Mesenchymal stem cell (in vitro differentiated cells and primary cell): ENCODE results near the gene USP31.

Experiments used
- DNase-seq: peaks from one replicate; pipeline ENCODE4 v3.0.0-alpha.2; 2013
- H2AFZ ChIP-seq: one replicate; pipeline ENCODE4 v1.6.1; 2013; ENCODE audit warnings: low read depth, mild to moderate bottlenecking, control low read depth, inconsistent platforms, low read length, moderate library complexity
- H2AK5ac ChIP-seq: 2 replicates; pipeline ENCODE4 v1.6.1; 2013; ENCODE audit warnings: low read length, moderate library complexity, mild to moderate bottlenecking, inconsistent platforms; ENCODE audit not compliant: severe bottlenecking
- H2BK120ac ChIP-seq: one replicate; pipeline ENCODE4 v1.6.1; 2013; ENCODE audit warnings: low read depth, mild to moderate bottlenecking, inconsistent platforms, low read length, moderate library complexity
- H2BK12ac ChIP-seq, 2 experiments: one replicate each; pipeline ENCODE4 v1.6.1; 2013; ENCODE audit warnings: inconsistent platforms in 2 of 2, low read length in 2 of 2, mild to moderate bottlenecking in 2 of 2, moderate library complexity in 2 of 2, control low read depth in 1 of 2
- H2BK15ac ChIP-seq: one replicate; pipeline ENCODE4 v1.6.1; 2013; ENCODE audit warnings: mild to moderate bottlenecking, low read depth, inconsistent platforms; ENCODE audit not compliant: poor library complexity, severe bottlenecking
- H2BK5ac ChIP-seq: 2 replicates; pipeline ENCODE4 v1.6.1; 2013; ENCODE audit warnings: low read depth, mild to moderate bottlenecking, low read length, control low read depth, inconsistent platforms; ENCODE audit not compliant: poor library complexity, severe bottlenecking
- H3K14ac ChIP-seq, 2 experiments: one replicate each; pipeline ENCODE4 v1.6.1; 2013; ENCODE audit warnings: inconsistent platforms in 2 of 2, low read length in 2 of 2, control low read depth in 1 of 2, mild to moderate bottlenecking in 1 of 2, moderate library complexity in 1 of 2
- H3K18ac ChIP-seq, 2 experiments: one replicate each; pipeline ENCODE4 v1.6.1; 2013; ENCODE audit warnings: inconsistent platforms in 2 of 2, low read length in 2 of 2, control low read depth in 1 of 2, low read depth in 1 of 2, mild to moderate bottlenecking in 1 of 2
- H3K23ac ChIP-seq, 2 experiments: one replicate each; pipeline ENCODE4 v1.6.1; 2013; ENCODE audit warnings: inconsistent platforms in 2 of 2, low read length in 2 of 2, mild to moderate bottlenecking in 2 of 2, moderate library complexity in 2 of 2, control low read depth in 1 of 2
- H3K27ac ChIP-seq: 2 replicates; pipeline ENCODE4 v1.5.1; 2013; ENCODE audit warnings: mild to moderate bottlenecking, moderate library complexity, low read length, control low read depth, inconsistent platforms; ENCODE audit not compliant: poor library complexity, severe bottlenecking
- H3K27me3 ChIP-seq, 2 experiments: 2 replicates each; pipeline versions ENCODE4 v1.6.1 to v1.7.0; 2013; ENCODE audit warnings: low read length in 2 of 2, mild to moderate bottlenecking in 2 of 2, moderate library complexity in 2 of 2, control low read depth in 1 of 2, inconsistent platforms in 1 of 2; ENCODE audit not compliant: control insufficient read depth in 1 of 2, insufficient read depth in 1 of 2
- H3K36me3 ChIP-seq, 2 experiments: 2 replicates each; pipeline versions ENCODE4 v1.6.1 to v1.7.0; 2013; ENCODE audit warnings: low read length in 2 of 2, control low read depth in 1 of 2, inconsistent platforms in 1 of 2, low read depth in 1 of 2, mild to moderate bottlenecking in 1 of 2; ENCODE audit not compliant: insufficient read depth in 2 of 2, control insufficient read depth in 1 of 2
- H3K4ac ChIP-seq, 2 experiments: one replicate each; pipeline ENCODE4 v1.6.1; 2013; ENCODE audit warnings: inconsistent platforms in 2 of 2, low read length in 2 of 2, mild to moderate bottlenecking in 2 of 2, moderate library complexity in 2 of 2, control low read depth in 1 of 2, low read depth in 1 of 2
- H3K4me1 ChIP-seq: 2 replicates; pipeline ENCODE4 v1.6.1; 2013; ENCODE audit warnings: low read depth, low read length, control low read depth; ENCODE audit not compliant: control insufficient read depth, insufficient read depth
- H3K4me2 ChIP-seq: 2 replicates; pipeline ENCODE4 v1.6.1; 2013; ENCODE audit warnings: low read length, mild to moderate bottlenecking, inconsistent platforms; ENCODE audit not compliant: poor library complexity, severe bottlenecking
- H3K4me3 ChIP-seq, 2 experiments: 2 replicates each; pipeline versions ENCODE4 v1.5.1 to v1.7.0; 2013; ENCODE audit warnings: low read length in 2 of 2, mild to moderate bottlenecking in 2 of 2, control low read depth in 1 of 2, low read depth in 1 of 2; ENCODE audit not compliant: insufficient read depth in 1 of 2
- H3K79me1 ChIP-seq: replicated peaks from 2 replicates; pipeline ENCODE4 v1.6.1; 2013; ENCODE audit warnings: mild to moderate bottlenecking, control low read depth, low read length, inconsistent platforms; ENCODE audit not compliant: poor library complexity, severe bottlenecking
- H3K9ac ChIP-seq: 2 replicates; pipeline ENCODE4 v1.7.0; 2013; ENCODE audit warnings: mild to moderate bottlenecking, low read length, moderate library complexity
- H3K9me3 ChIP-seq: 2 replicates; pipeline ENCODE4 v1.7.0; 2013; ENCODE audit warnings: mild to moderate bottlenecking, low read length; ENCODE audit not compliant: control insufficient read depth
- H4K8ac ChIP-seq: one replicate; pipeline ENCODE4 v1.6.1; 2013; ENCODE audit warnings: inconsistent platforms, mild to moderate bottlenecking, low read length, moderate library complexity
- H4K91ac ChIP-seq: one replicate; pipeline ENCODE4 v1.6.1; 2013; ENCODE audit warnings: mild to moderate bottlenecking, low read length, inconsistent platforms
- WGBS: methylation state at CpG from one replicate; pipeline ENCODE4 v1.1.7; 2013; ENCODE audit warnings: mixed read lengths; 5-methylcytosine and 5-hydroxymethylcytosine counted together

The USP31 gene

DNA sequence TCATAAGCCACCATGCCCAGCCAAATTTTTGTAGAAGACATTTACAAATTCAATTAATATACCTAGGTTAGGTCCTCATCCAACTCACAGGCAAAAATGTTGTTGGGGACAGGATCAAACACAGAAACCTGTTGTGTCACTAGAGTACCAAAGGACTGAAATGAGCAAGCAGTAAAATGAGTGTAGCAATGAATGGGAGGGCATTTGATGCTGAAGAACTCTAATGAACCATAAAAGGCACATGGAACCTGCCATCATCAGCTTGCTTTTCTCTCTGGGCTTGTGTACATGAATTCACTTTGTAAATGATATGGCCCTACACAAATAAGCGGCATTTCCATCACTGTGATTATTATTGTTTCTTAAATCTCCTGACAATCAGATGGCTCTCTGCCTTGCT, 17.8 kb downstream of the USP31 start:
- Histone ChIP-seq H2AFZ (no peak overlapping the region), H2BK120ac (no peak overlapping the region), H2BK12ac (no peak overlapping the region), H2BK15ac (no peak overlapping the region), H4K91ac (no peak overlapping the region), H3K9ac (peak overlapping the region; percentile 87), H3K4me3 (peak overlapping the region in 1 of 2 experiments; percentile 70), H3K18ac (no peak overlapping the region), H4K8ac (no peak overlapping the region), H3K4me2 (no peak overlapping the region), H2AK5ac (no peak overlapping the region), H2BK5ac (no peak overlapping the region), H3K79me1 (peaks cover 10% of the 10 kb centered on the region), H3K27me3 (no peaks in the 10 kb centered on the region), H3K14ac (no peak overlapping the region), H3K9me3 (peaks cover under 1% of the 10 kb centered on the region), H3K4ac (no peak overlapping the region), H3K4me1 (peaks cover 1% of the 10 kb centered on the region), H3K27ac (no peak overlapping the region), H3K36me3 (no peaks in the 10 kb centered on the region), H3K23ac (no peak overlapping the region)
- no peak for DNase-seq
- 75% methylated on average over 1 of the region's 1 CpG for WGBS

DNA sequence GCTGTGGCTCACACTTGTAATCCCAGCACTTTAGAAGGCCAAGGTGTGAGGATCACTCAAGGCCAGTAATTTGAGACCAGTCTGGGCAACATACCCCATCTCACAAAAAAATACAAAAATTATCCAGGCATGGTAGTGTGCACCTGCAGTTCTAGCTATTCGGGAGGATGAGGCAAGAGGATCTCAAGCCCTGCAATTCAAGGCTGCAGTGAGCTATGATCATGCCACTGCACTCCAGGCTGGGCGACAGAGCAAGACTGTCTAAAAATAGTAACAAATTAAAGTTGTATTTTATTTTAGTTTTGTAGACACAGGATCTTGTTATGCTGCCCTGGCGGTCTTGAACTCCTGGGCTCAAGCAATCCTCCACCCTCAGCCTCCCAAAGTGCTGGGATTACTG, 18.2 kb downstream of the USP31 start:
- no peak overlapping the region for H3K4me2 ChIP-seq
- no peak for DNase-seq
- no peak overlapping the region for H2BK120ac ChIP-seq
- H3K27ac ChIP-seq = no peak overlapping the region
- H3K18ac ChIP-seq = no peak overlapping the region
- H3K36me3 ChIP-seq = no peaks in the 10 kb centered on the region
- H3K4ac ChIP-seq = no peak overlapping the region
- H3K23ac ChIP-seq = no peak overlapping the region
- no peak overlapping the region for H2BK15ac ChIP-seq
- no peak overlapping the region for H2AFZ ChIP-seq
- no peak overlapping the region for H4K8ac ChIP-seq
- WGBS = 100% methylated on average over 2 of the region's 3 CpGs
- no peak overlapping the region for H2BK12ac ChIP-seq
- no peak overlapping the region for H3K9ac ChIP-seq
- H4K91ac ChIP-seq = no peak overlapping the region
- no peaks in the 10 kb centered on the region for H3K27me3 ChIP-seq
- no peaks in the 10 kb centered on the region for H3K9me3 ChIP-seq
- no peak overlapping the region for H3K14ac ChIP-seq
- H3K4me3 ChIP-seq = no peak overlapping the region
- peaks cover 2% of the 10 kb centered on the region for H3K4me1 ChIP-seq
- H2BK5ac ChIP-seq = no peak overlapping the region
- H2AK5ac ChIP-seq = no peak overlapping the region
- peaks cover 10% of the 10 kb centered on the region for H3K79me1 ChIP-seq

DNA sequence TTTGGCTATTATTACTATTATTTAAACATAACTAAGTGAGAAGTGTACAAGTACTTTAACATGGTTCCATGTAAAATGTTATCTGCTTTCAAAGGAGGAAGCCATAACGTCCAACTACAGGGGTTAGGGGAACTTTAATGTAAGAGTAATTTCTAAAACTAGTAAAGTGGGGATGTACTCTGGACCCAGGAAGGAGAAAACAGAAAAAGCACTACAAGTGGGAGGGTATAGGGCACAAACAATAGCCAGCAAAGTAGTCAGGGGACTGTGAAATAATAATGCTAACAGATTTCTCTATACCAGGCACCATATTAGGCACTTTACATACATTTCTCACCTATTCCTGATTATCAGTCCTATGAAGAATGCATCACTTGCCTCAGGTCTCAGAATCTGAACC, 19.6 kb downstream of the USP31 start:
- H3K9me3 ChIP-seq = no peaks in the 10 kb centered on the region
- no peak overlapping the region for H3K18ac ChIP-seq
- no peak overlapping the region for H2BK15ac ChIP-seq
- no peak overlapping the region for H3K14ac ChIP-seq
- H2BK5ac ChIP-seq = no peak overlapping the region
- H3K27ac ChIP-seq = no peak overlapping the region
- peaks cover 14% of the 10 kb centered on the region for H3K79me1 ChIP-seq
- 98% methylated on average over 1 of the region's 1 CpG for WGBS
- H4K8ac ChIP-seq = no peak overlapping the region
- H3K4me3 ChIP-seq = no peak overlapping the region
- H2BK120ac ChIP-seq = no peak overlapping the region
- peaks cover 9% of the 10 kb centered on the region for H3K4me1 ChIP-seq
- H3K9ac ChIP-seq = no peak overlapping the region
- H3K27me3 ChIP-seq = no peaks in the 10 kb centered on the region
- H3K23ac ChIP-seq = no peak overlapping the region
- H3K4ac ChIP-seq = no peak overlapping the region
- no peak overlapping the region for H2BK12ac ChIP-seq
- H3K36me3 ChIP-seq = no peaks in the 10 kb centered on the region
- no peak overlapping the region for H2AK5ac ChIP-seq
- no peak overlapping the region for H2AFZ ChIP-seq
- no peak overlapping the region for H3K4me2 ChIP-seq
- DNase-seq = no peak
- no peak overlapping the region for H4K91ac ChIP-seq

DNA sequence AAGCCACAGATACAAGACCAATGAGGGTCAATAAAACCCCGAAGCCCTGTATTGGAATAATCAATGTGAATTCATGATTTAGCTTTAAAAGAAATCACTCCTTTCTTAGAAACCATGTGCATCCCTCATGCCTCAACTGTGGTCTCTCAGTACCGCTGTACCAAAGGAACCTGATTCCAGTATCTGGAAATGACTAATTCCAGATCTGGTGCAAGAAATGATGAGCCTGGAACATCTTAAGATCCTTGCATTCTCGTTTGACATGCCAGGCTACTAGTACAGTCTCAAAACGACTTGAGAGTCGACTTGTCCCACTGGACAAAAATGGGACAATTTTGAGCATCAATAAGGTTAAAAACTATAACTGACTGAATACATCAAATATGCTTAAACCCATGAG, 21.2 kb downstream of the USP31 start:
- Histone ChIP-seq H2BK5ac (no peak overlapping the region), H3K27me3 (no peaks in the 10 kb centered on the region), H4K8ac (no peak overlapping the region), H3K4me3 (no peak overlapping the region), H3K9me3 (no peaks in the 10 kb centered on the region), H3K18ac (no peak overlapping the region), H4K91ac (no peak overlapping the region), H3K9ac (no peak overlapping the region), H3K23ac (no peak overlapping the region), H3K79me1 (peaks cover 14% of the 10 kb centered on the region), H2BK12ac (no peak overlapping the region), H2AK5ac (no peak overlapping the region), H3K4ac (no peak overlapping the region), H2BK15ac (no peak overlapping the region), H3K4me1 (peaks cover 10% of the 10 kb centered on the region), H3K27ac (no peak overlapping the region), H3K14ac (no peak overlapping the region), H2AFZ (no peak overlapping the region), H3K4me2 (no peak overlapping the region), H3K36me3 (no peaks in the 10 kb centered on the region), H2BK120ac (no peak overlapping the region)
- WGBS = 89% methylated on average over 5 of the region's 5 CpGs
- DNase-seq = no peak
